HL-60 (cell line): ENCODE measurements around the gene RSPO3.

ENCODE experiments used
- GABPA ChIP-seq: IDR thresholded peaks from 2 replicates; pipeline ENCODE4 v1.6.1; 2012; ENCODE audit warnings: low read depth
- POLR2AphosphoS5 ChIP-seq: IDR thresholded peaks from 2 replicates; pipeline ENCODE4 v1.6.1; 2012; ENCODE audit warnings: low read depth
- SPI1 ChIP-seq: IDR thresholded peaks from 2 replicates; pipeline ENCODE4 v1.6.1; 2012; ENCODE audit warnings: low read depth, mild to moderate bottlenecking, borderline replicate concordance
- TF ChIP-seq, protein P1 (sequence below): IDR thresholded peaks from one replicate; pipeline ENCODE4 v1.5.1; 2011; ENCODE audit warnings: low read length, control low read depth, inconsistent platforms; ENCODE audit not compliant: insufficient read depth
- TF ChIP-seq, protein P2 (sequence below): IDR thresholded peaks from 2 replicates; pipeline ENCODE4 v1.6.1; 2012; ENCODE audit warnings: low read depth; ENCODE audit not compliant: insufficient replicate concordance

DNA sequence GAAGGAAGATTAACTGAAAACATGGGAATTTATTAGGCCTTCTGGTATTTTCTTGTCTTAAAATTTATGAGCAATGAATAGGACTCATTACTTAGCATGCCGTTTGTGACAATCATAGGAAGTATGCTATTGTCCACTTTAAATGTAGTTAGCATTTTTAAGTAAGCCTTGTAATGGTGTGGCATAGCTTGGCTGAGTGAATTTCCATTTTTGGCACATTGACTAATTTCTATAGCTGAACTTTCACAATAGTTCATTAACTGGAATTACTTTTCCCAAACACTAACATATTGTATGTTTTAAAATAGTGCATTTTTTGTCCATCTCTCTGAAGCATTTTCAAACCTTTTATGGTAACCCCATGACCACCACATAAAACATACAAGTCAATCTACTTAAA lies 15.7 kb downstream of the RSPO3 start:
- TF ChIP-seq, protein P1, sequence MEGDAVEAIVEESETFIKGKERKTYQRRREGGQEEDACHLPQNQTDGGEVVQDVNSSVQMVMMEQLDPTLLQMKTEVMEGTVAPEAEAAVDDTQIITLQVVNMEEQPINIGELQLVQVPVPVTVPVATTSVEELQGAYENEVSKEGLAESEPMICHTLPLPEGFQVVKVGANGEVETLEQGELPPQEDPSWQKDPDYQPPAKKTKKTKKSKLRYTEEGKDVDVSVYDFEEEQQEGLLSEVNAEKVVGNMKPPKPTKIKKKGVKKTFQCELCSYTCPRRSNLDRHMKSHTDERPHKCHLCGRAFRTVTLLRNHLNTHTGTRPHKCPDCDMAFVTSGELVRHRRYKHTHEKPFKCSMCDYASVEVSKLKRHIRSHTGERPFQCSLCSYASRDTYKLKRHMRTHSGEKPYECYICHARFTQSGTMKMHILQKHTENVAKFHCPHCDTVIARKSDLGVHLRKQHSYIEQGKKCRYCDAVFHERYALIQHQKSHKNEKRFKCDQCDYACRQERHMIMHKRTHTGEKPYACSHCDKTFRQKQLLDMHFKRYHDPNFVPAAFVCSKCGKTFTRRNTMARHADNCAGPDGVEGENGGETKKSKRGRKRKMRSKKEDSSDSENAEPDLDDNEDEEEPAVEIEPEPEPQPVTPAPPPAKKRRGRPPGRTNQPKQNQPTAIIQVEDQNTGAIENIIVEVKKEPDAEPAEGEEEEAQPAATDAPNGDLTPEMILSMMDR, result no peak
- TF ChIP-seq GABPA, result no peak
- TF ChIP-seq, protein P2, sequence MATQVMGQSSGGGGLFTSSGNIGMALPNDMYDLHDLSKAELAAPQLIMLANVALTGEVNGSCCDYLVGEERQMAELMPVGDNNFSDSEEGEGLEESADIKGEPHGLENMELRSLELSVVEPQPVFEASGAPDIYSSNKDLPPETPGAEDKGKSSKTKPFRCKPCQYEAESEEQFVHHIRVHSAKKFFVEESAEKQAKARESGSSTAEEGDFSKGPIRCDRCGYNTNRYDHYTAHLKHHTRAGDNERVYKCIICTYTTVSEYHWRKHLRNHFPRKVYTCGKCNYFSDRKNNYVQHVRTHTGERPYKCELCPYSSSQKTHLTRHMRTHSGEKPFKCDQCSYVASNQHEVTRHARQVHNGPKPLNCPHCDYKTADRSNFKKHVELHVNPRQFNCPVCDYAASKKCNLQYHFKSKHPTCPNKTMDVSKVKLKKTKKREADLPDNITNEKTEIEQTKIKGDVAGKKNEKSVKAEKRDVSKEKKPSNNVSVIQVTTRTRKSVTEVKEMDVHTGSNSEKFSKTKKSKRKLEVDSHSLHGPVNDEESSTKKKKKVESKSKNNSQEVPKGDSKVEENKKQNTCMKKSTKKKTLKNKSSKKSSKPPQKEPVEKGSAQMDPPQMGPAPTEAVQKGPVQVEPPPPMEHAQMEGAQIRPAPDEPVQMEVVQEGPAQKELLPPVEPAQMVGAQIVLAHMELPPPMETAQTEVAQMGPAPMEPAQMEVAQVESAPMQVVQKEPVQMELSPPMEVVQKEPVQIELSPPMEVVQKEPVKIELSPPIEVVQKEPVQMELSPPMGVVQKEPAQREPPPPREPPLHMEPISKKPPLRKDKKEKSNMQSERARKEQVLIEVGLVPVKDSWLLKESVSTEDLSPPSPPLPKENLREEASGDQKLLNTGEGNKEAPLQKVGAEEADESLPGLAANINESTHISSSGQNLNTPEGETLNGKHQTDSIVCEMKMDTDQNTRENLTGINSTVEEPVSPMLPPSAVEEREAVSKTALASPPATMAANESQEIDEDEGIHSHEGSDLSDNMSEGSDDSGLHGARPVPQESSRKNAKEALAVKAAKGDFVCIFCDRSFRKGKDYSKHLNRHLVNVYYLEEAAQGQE, result no peak
- no peak for TF ChIP-seq POLR2AphosphoS5
- no peak for TF ChIP-seq SPI1
